ENCODE measurements around the gene FIGNL1. TPM values are rescaled to one million over a fixed set of nuclear protein-coding genes. Genes with fewer than 3 reads are reported as not detected.

The FIGNL1 gene
- total and polyA plus RNA-seq, 10 of the 15 experiments (the other 5 are each of a cell fraction or from before 2014, with no cell fraction given) = 11.5 to 37.4 (median 29.0) TPM

DNA sequence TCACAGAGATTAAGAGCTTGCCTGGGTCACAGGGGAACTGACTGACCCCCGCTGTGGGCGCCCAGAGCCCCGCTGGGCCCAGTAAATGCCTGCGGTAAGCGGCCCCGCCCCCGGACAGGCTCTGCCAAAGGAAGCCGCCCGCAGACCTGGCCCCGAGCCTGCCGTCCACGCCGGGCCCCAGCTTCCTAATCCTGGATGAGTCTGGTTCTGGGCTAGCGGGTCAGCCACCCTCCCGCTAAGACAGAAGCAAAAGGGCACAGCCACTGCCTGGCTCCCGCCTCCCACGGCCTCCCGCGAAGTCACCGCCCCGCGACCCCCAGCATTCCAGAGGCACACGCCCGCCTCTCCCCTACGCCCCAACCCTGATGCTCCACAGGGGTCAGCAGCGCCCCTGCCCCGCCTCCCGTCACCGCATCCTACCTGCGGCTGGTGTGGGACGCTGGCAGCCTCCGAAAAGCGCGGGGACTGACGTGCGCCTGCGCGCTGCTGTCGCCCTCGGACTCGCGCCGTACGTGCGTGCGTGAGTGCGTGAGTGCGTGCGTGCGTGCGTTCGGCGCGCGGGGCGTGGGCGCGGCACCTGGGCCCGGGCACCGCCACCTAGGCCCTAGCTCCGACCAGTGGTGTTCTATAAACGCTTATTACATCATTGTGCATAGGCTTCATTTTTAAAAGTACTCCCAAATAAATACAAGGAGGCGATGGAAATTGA lies at the start of gene FIGNL1 (continued):
- TF ChIP-seq DPF2 (IDR thresholded peaks at IDR 0.05) (peak; percentile 60; the same call in 1 of the 2 replicates), HDAC6 (IDR thresholded peaks at IDR 0.05; ENCODE audit: unreplicated experiment) (no peak), ZSCAN29 (IDR thresholded peaks at IDR 0.05) (no peak), SPI1 (IDR thresholded peaks at IDR 0.05; ENCODE audit: borderline replicate concordance, insufficient read depth, low read depth, low read length) (no peak), E2F8 (IDR thresholded peaks at IDR 0.05; ENCODE audit: low read depth, partially characterized antibody) (no peak), SREBF2 (IDR thresholded peaks at IDR 0.05; ENCODE audit: low read length) (no peak), NR2C1 (IDR thresholded peaks at IDR 0.05) (no peak), RCOR1 (conservative IDR thresholded peaks at IDR 0.05; ENCODE audit: low read depth, low read length) (no peak), RB1 (IDR thresholded peaks at IDR 0.05; ENCODE audit: borderline replicate concordance) (peak; percentile 99), IKZF1 (conservative IDR thresholded peaks at IDR 0.05) (peak; percentile 84), NFIC (IDR thresholded peaks at IDR 0.05; ENCODE audit: low read depth, low read length) (no peak), CBFB (IDR thresholded peaks at IDR 0.05; ENCODE audit: low read depth) (no peak), HDGF (IDR thresholded peaks at IDR 0.05) (no peak), ZNF622 (IDR thresholded peaks at IDR 0.05) (no peak), BCL11A (IDR thresholded peaks at IDR 0.05; ENCODE audit: low read depth, low read length) (no peak)
- TF ChIP-seq, protein P1, sequence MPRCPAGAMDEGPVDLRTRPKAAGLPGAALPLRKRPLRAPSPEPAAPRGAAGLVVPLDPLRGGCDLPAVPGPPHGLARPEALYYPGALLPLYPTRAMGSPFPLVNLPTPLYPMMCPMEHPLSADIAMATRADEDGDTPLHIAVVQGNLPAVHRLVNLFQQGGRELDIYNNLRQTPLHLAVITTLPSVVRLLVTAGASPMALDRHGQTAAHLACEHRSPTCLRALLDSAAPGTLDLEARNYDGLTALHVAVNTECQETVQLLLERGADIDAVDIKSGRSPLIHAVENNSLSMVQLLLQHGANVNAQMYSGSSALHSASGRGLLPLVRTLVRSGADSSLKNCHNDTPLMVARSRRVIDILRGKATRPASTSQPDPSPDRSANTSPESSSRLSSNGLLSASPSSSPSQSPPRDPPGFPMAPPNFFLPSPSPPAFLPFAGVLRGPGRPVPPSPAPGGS (IDR thresholded peaks at IDR 0.05; ENCODE audit: borderline replicate concordance, insufficient read depth, low read depth, low read length, poor library complexity, severe bottlenecking) = no peak
- TF ChIP-seq, protein P2, sequence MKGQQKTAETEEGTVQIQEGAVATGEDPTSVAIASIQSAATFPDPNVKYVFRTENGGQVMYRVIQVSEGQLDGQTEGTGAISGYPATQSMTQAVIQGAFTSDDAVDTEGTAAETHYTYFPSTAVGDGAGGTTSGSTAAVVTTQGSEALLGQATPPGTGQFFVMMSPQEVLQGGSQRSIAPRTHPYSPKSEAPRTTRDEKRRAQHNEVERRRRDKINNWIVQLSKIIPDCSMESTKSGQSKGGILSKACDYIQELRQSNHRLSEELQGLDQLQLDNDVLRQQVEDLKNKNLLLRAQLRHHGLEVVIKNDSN (IDR thresholded peaks at IDR 0.05; ENCODE audit: borderline replicate concordance, extremely low read length, insufficient read depth, low read depth, low read length) = no peak
- TF ChIP-seq, protein P3, sequence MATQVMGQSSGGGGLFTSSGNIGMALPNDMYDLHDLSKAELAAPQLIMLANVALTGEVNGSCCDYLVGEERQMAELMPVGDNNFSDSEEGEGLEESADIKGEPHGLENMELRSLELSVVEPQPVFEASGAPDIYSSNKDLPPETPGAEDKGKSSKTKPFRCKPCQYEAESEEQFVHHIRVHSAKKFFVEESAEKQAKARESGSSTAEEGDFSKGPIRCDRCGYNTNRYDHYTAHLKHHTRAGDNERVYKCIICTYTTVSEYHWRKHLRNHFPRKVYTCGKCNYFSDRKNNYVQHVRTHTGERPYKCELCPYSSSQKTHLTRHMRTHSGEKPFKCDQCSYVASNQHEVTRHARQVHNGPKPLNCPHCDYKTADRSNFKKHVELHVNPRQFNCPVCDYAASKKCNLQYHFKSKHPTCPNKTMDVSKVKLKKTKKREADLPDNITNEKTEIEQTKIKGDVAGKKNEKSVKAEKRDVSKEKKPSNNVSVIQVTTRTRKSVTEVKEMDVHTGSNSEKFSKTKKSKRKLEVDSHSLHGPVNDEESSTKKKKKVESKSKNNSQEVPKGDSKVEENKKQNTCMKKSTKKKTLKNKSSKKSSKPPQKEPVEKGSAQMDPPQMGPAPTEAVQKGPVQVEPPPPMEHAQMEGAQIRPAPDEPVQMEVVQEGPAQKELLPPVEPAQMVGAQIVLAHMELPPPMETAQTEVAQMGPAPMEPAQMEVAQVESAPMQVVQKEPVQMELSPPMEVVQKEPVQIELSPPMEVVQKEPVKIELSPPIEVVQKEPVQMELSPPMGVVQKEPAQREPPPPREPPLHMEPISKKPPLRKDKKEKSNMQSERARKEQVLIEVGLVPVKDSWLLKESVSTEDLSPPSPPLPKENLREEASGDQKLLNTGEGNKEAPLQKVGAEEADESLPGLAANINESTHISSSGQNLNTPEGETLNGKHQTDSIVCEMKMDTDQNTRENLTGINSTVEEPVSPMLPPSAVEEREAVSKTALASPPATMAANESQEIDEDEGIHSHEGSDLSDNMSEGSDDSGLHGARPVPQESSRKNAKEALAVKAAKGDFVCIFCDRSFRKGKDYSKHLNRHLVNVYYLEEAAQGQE (IDR thresholded peaks at IDR 0.05; ENCODE audit: low read depth, low read length) = no peak
